IMR-90 (cell line): ENCODE measurements around the gene ICAM5. TPM values are rescaled to one million over a fixed set of nuclear protein-coding genes. Genes with fewer than 3 reads are reported as not detected.
A peak's percentile ranks its signal among the peaks of the same experiment; 100 is the strongest.

Source experiments
- ATAC-seq: fragments of 200-7000 bp; cut with Tn5 transposase; 2 replicates; pipeline ENCODE4 v1.9.1; 2020; ENCODE audit warnings: low read depth, mild to moderate bottlenecking, moderate library complexity
- BruUV-seq: library from RNA; stranded (reverse); fragments of 400-500 nt; replicated peaks from 2 replicates; lab custom pipeline; 2021; lab: Mats Ljungman, UMichigan
- CTCF ChIA-PET: fragments of 300-600 bp; formaldehyde crosslinking; extraction: SDS; loops from one replicate; lab custom pipeline; 2021; ENCODE audit warnings: antibody characterized with exemption; lab: Yijun Ruan, JAX
- POLR2A ChIA-PET: fragments of 300-600 bp; sonication (Branson Sonifier 250); formaldehyde crosslinking; loops from one replicate; lab custom pipeline; 2022; ENCODE audit warnings: antibody characterized with exemption; ENCODE audit not compliant: unreplicated experiment; lab: Charles Lee
- DNase-seq: peaks from one replicate; pipeline ENCODE4 v3.0.0; 2013
- H2AFZ ChIP-seq: replicated peaks from 2 replicates; pipeline ENCODE3; 2013; ENCODE audit warnings: low read length, mild to moderate bottlenecking; ENCODE audit not compliant: poor library complexity
- H2AK5ac ChIP-seq: 2 replicates; pipeline ENCODE4 v1.6.1; 2013; ENCODE audit warnings: low read depth, low read length, inconsistent platforms
- H2AK9ac ChIP-seq: replicated peaks from 2 replicates; pipeline ENCODE3; 2013; ENCODE audit warnings: mild to moderate bottlenecking, low read depth, low read length, moderate library complexity; ENCODE audit not compliant: poor library complexity
- H2BK120ac ChIP-seq: 2 replicates; pipeline ENCODE4 v1.6.1; 2013; ENCODE audit warnings: low read depth, low read length, inconsistent platforms
- H2BK15ac ChIP-seq: 3 replicates; pipeline ENCODE4 v1.6.1; 2013; ENCODE audit warnings: low read depth, low read length, inconsistent platforms
- H2BK20ac ChIP-seq: 2 replicates; pipeline ENCODE4 v1.6.1; 2013; ENCODE audit warnings: low read depth, mild to moderate bottlenecking, inconsistent platforms, low read length, moderate library complexity
- H2BK5ac ChIP-seq: 2 replicates; pipeline ENCODE4 v1.6.1; 2013; ENCODE audit warnings: mild to moderate bottlenecking, low read depth, low read length, inconsistent platforms; ENCODE audit not compliant: poor library complexity, severe bottlenecking
- H3K14ac ChIP-seq: replicated peaks from 2 replicates; pipeline ENCODE4 v1.6.1; 2013; ENCODE audit warnings: low read depth, low read length, inconsistent platforms
- H3K18ac ChIP-seq: 2 replicates; pipeline ENCODE4 v1.6.1; 2013; ENCODE audit warnings: low read depth, low read length, control low read depth
- H3K23ac ChIP-seq: 2 replicates; pipeline ENCODE4 v1.6.1; 2013; ENCODE audit warnings: low read depth, low read length, inconsistent platforms
- H3K27ac ChIP-seq: 2 replicates; pipeline ENCODE4 v1.5.1; 2013; ENCODE audit warnings: mild to moderate bottlenecking, control low read depth, low read length; ENCODE audit not compliant: insufficient read depth
- H3K27me3 ChIP-seq: 2 replicates; pipeline ENCODE4 v1.6.1; 2013; ENCODE audit warnings: low read length; ENCODE audit not compliant: control insufficient read depth, insufficient read depth
- H3K36me3 ChIP-seq: 2 replicates; pipeline ENCODE4 v1.6.1; 2013; ENCODE audit warnings: low read length, mixed read lengths; ENCODE audit not compliant: control insufficient read depth, insufficient read depth
- H3K4ac ChIP-seq: 2 replicates; pipeline ENCODE4 v1.6.1; 2013; ENCODE audit warnings: low read depth, low read length, inconsistent platforms
- H3K4me1 ChIP-seq: 2 replicates; pipeline ENCODE4 v1.6.1; 2013; ENCODE audit warnings: low read length, mixed read lengths; ENCODE audit not compliant: control insufficient read depth, insufficient read depth
- H3K4me2 ChIP-seq: 2 replicates; pipeline ENCODE4 v1.6.1; 2013; ENCODE audit warnings: low read depth, mild to moderate bottlenecking, control low read depth, low read length, moderate library complexity
- H3K4me3 ChIP-seq: 2 replicates; pipeline ENCODE4 v1.5.1; 2013; ENCODE audit warnings: low read depth, mild to moderate bottlenecking, control low read depth, low read length, moderate library complexity; ENCODE audit not compliant: insufficient read depth
- H3K56ac ChIP-seq: 2 replicates; pipeline ENCODE4 v1.6.1; 2013; ENCODE audit warnings: low read length, inconsistent platforms; ENCODE audit not compliant: insufficient read depth; ENCODE audit errors: extremely low read depth
- H3K79me1 ChIP-seq, 2 experiments: 2 replicates each; pipeline ENCODE4 v1.6.1; 2013; ENCODE audit warnings: low read length in 2 of 2, inconsistent platforms in 1 of 2, low read depth in 1 of 2
- H3K9ac ChIP-seq: 2 replicates; pipeline ENCODE4 v1.6.1; 2013; ENCODE audit warnings: low read depth, low read length, control low read depth
- H3K9me1 ChIP-seq: 2 replicates; pipeline ENCODE4 v1.6.1; 2013; ENCODE audit warnings: low read length, inconsistent platforms; ENCODE audit not compliant: insufficient read depth
- H3K9me3 ChIP-seq: 2 replicates; pipeline ENCODE4 v1.6.1; 2013; ENCODE audit warnings: low read length; ENCODE audit not compliant: control insufficient read depth, insufficient read depth
- H4K20me1 ChIP-seq: 2 replicates; pipeline ENCODE4 v1.6.1; 2013; ENCODE audit warnings: low read length, inconsistent platforms; ENCODE audit not compliant: insufficient read depth
- H4K5ac ChIP-seq: 2 replicates; pipeline ENCODE4 v1.6.1; 2013; ENCODE audit warnings: mild to moderate bottlenecking, low read depth, low read length, control low read depth
- H4K8ac ChIP-seq, 2 experiments: 2 replicates each; pipeline ENCODE4 v1.6.1; 2013; ENCODE audit warnings: low read depth in 2 of 2, low read length in 2 of 2, control low read depth in 1 of 2, inconsistent platforms in 1 of 2
- H4K91ac ChIP-seq: 2 replicates; pipeline ENCODE4 v1.6.1; 2013; ENCODE audit warnings: low read depth, low read length, inconsistent platforms; ENCODE audit not compliant: insufficient read depth
- BHLHE40 ChIP-seq: fragments of 150-350 bp; IDR thresholded peaks from 2 replicates; pipeline ENCODE4 v1.6.1; 2016; ENCODE audit warnings: mild to moderate bottlenecking, low read depth, low read length
- MAZ ChIP-seq: IDR thresholded peaks from 2 replicates; pipeline ENCODE4 v1.6.1; 2012; ENCODE audit warnings: low read depth, mild to moderate bottlenecking, low read length, improper control_type of control experiment, moderate library complexity, borderline replicate concordance
- SMC3 ChIP-seq: fragments of 150-350 bp; IDR thresholded peaks from 2 replicates; pipeline ENCODE4 v1.6.1; 2016; ENCODE audit warnings: low read depth, mild to moderate bottlenecking, antibody characterized with exemption, low read length, moderate library complexity
- WGBS, 2 experiments: methylation state at CpG; one replicate each; pipeline versions ENCODE4 v1.1.5 to v1.1.7; 2013; ENCODE audit warnings: missing lambda C conversion rate in 2 of 2; ENCODE audit not compliant: insufficient read length in 1 of 2; ENCODE audit errors: extremely low coverage in 2 of 2; 5-methylcytosine and 5-hydroxymethylcytosine counted together
- dilution Hi-C: fragments of 300-500 bp; cut with HindIII; formaldehyde crosslinking; loops from one replicate; pipeline ENCODE4 v1.14.3; 2018; ENCODE audit warnings: low sequenced_read_pairs; ENCODE audit not compliant: unreplicated experiment
- in situ Hi-C: fragments of 300-500 bp; cut with MboI; formaldehyde crosslinking; loops from 3 replicates; pipeline ENCODE4 v1.14.3; 2019; ENCODE audit warnings: low sequenced_read_pairs, inconsistent platforms, mixed read lengths
- intact Hi-C: fragments of 100-400 bp; cut with micrococcal nuclease; formaldehyde crosslinking; loops from 2 replicates; pipeline ENCODE4 v1.10.0; 2022
- polyA plus RNA-seq, 3 experiments: library from polyadenylated mRNA; depleted of rRNA; stranded (reverse); fragments of >200 nt; gene quantifications; 2 replicates each; pipeline ENCODE4 v1.2.3, GENCODE V29; 2012; ENCODE audit warnings: low replicate concordance in 1 of 3
- total RNA-seq: library from RNA; depleted of rRNA; stranded (reverse); fragments of >200 nt; gene quantifications from 2 replicates; pipeline ENCODE4 v1.2.3, GENCODE V29; 2012

Gene ICAM5
- total and polyA plus RNA-seq, 2 of the 4 experiments (the other 2 are of a cell fraction): 3.0 to 23.9 TPM

- peak overlapping the region; percentile 96 for H3K4me2 ChIP-seq
- TF ChIP-seq SMC3 (no peak), MAZ (peak; percentile 51; the same call in 1 of the 2 replicates), BHLHE40 (peak; percentile 45; the same call in 1 of the 2 replicates)
- no peaks in the 10 kb centered on the region; the same call in 1 of the 2 replicates for H3K27me3 ChIP-seq
- ATAC-seq (peak; percentile 70), DNase-seq (peak; percentile 78)
- H3K9ac ChIP-seq: peak overlapping the region; percentile 29; the same call in 1 of the 2 replicates
- H3K4me1 ChIP-seq: peaks cover 16% of the 10 kb centered on the region
- H3K14ac ChIP-seq: peak overlapping the region; percentile 47; the same call in 1 of the 2 replicates
- H2AFZ ChIP-seq: peak overlapping the region; percentile 92
- H3K9me1 ChIP-seq: peaks cover 8% of the 10 kb centered on the region
- peaks cover 14% of the 10 kb centered on the region; the same call in 1 of the 2 replicates for H3K36me3 ChIP-seq
- intact Hi-C loops (no loop called here), in situ Hi-C loops (no loop called here), dilution Hi-C loops (no loop called here)
- H3K9me3 ChIP-seq: no peaks in the 10 kb centered on the region
- peak overlapping the region; percentile 17; the same call in 1 of the 2 replicates for H4K91ac ChIP-seq
- no peak overlapping the region for H3K56ac ChIP-seq
- peaks cover 6% of the 10 kb centered on the region for H4K20me1 ChIP-seq
- H2BK15ac ChIP-seq: peak overlapping the region; percentile 31; the same call in 1 of the 3 replicates
- POLR2A ChIA-PET: interaction anchor here (1.6 kb wide), 1 partner anchor 21 kb away, joined by 8 read pairs; the partner anchor contains the start of gene ICAM1
- H4K8ac ChIP-seq: peak overlapping the region; percentile 34 to 59; a peak in 2 of 4 replicates
- 6% methylated on average over 29 of the region's 45 CpGs; no CpG with 5 or more reads in 1 of the 2 experiments for WGBS, 2 experiments
- H2BK120ac ChIP-seq: no peak overlapping the region
- no TSS peak for BruUV-seq
- H3K4ac ChIP-seq: peak overlapping the region; percentile 32
- peak overlapping the region; percentile 83 for H2AK9ac ChIP-seq
- H2AK5ac ChIP-seq: peak overlapping the region; percentile 91
- peak overlapping the region; percentile 22 for H2BK5ac ChIP-seq
- peak overlapping the region; percentile 77 for H3K4me3 ChIP-seq
- H3K18ac ChIP-seq: peak overlapping the region; percentile 61
- H3K79me1 ChIP-seq: peaks cover 0 to 4% of the 10 kb centered on the region in 2 experiments; a peak in 1 of 4 replicates
- H3K23ac ChIP-seq: no peak overlapping the region
- H2BK20ac ChIP-seq: no peak overlapping the region
- peak overlapping the region; percentile 88 for H4K5ac ChIP-seq
- peak overlapping the region; percentile 18; the same call in 1 of the 2 replicates for H3K27ac ChIP-seq
- CTCF ChIA-PET: no interaction called here
Observed at GRCh38 chr19:10292206-10292788, 2.5 kb downstream of the ICAM5 start.
